A549 (cell line): ENCODE data around the gene MEIS1. TPM values are rescaled to one million over a fixed set of nuclear protein-coding genes. Genes with fewer than 3 reads are reported as not detected.

Experiments used
- ATAC-seq, 2 experiments: fragments of 200-7000 bp in 1 of 2; fragments of >200 bp in 1 of 2; cut with Nextera tagmentation in 1 of 2; cut with Tn5 transposase in 1 of 2; 3 replicates each; pipeline versions ENCODE4 v1.8.0 to v1.9.1; 2018 to 2020; ENCODE audit warnings: mild to moderate bottlenecking in 1 of 2, moderate library complexity in 1 of 2
- CTCF ChIA-PET: fragments of 300-600 bp; sonication (Branson Sonifier 250); formaldehyde crosslinking; extraction: SDS; loops from one replicate; lab custom pipeline; 2021; ENCODE audit warnings: antibody characterized with exemption, inconsistent platforms; lab: Yijun Ruan, JAX
- POLR2A ChIA-PET: fragments of 350-600 bp; formaldehyde crosslinking; extraction: SDS; loops from one replicate; lab custom pipeline; 2021; ENCODE audit warnings: antibody characterized with exemption, inconsistent platforms; lab: Yijun Ruan, JAX
- DNase-seq, 2 experiments: peaks; one replicate each; pipeline versions ENCODE4 v3.0.0 to v3.0.0-alpha.2; 2011 to 2016; ENCODE audit warnings: low read depth in 1 of 2, low spot score in 1 of 2
- FAIRE-seq: peaks from 2 replicates; lab custom pipeline; 2011; peaks lifted over from hg19 to GRCh38; lab: Jason Lieb, UNC
- H3K27ac ChIP-seq, 2 experiments: fragments of >200 bp; sonication (Bioruptor Twin); formaldehyde crosslinking; 3 replicates each; pipeline ENCODE4 v1.5.1; 2016 to 2017
- H3K4me1 ChIP-seq: fragments of >200 bp; sonication (Bioruptor Twin); formaldehyde crosslinking; 3 replicates; pipeline ENCODE4 v1.6.1; 2016
- H3K4me2 ChIP-seq: fragments of >200 bp; sonication (Bioruptor Twin); formaldehyde crosslinking; 3 replicates; pipeline ENCODE4 v1.6.1; 2016
- H3K4me3 ChIP-seq: fragments of >200 bp; sonication (Bioruptor Twin); formaldehyde crosslinking; 3 replicates; pipeline ENCODE4 v1.5.1; 2016
- H3K9me3 ChIP-seq: fragments of >200 bp; sonication (Bioruptor Twin); formaldehyde crosslinking; 3 replicates; pipeline ENCODE4 v1.6.1; 2016
- BHLHE40 ChIP-seq: IDR thresholded peaks from 2 replicates; pipeline ENCODE4 v1.6.1; 2012; ENCODE audit warnings: low read depth, low read length, inconsistent platforms
- CHD2 ChIP-seq: fragments of 150-350 bp; IDR thresholded peaks from 2 replicates; pipeline ENCODE4 v1.6.1; 2014; ENCODE audit warnings: low read length; ENCODE audit not compliant: partially characterized antibody
- EP300 ChIP-seq, 2 experiments: fragments of >200 bp; sonication (Bioruptor Twin); formaldehyde crosslinking; IDR thresholded peaks; 2 replicates in 1 of 2; 3 replicates in 1 of 2; pipeline ENCODE4 v1.6.1; 2016 to 2017
- ESRRA ChIP-seq: fragments of 150-350 bp; IDR thresholded peaks from 2 replicates; pipeline ENCODE4 v1.6.1; 2014; ENCODE audit warnings: mild to moderate bottlenecking, low read length, borderline replicate concordance
- JUNB ChIP-seq: fragments of >200 bp; sonication (Bioruptor Twin); formaldehyde crosslinking; IDR thresholded peaks from 2 replicates; pipeline ENCODE4 v1.6.1; 2016
- MYC ChIP-seq: IDR thresholded peaks from 2 replicates; pipeline ENCODE4 v1.6.1; 2012; ENCODE audit warnings: mild to moderate bottlenecking, inconsistent platforms, low read length, improper control_type of control experiment, borderline replicate concordance
- NFE2L2 ChIP-seq: fragments of 150-350 bp; conservative IDR thresholded peaks from 2 replicates; pipeline ENCODE4 v1.6.1; 2014; ENCODE audit warnings: low read length
- PBX3 ChIP-seq: IDR thresholded peaks from 2 replicates; pipeline ENCODE4 v1.6.1; 2012
- POLR2AphosphoS2 ChIP-seq: conservative IDR thresholded peaks from 2 replicates; pipeline ENCODE4 v1.6.1; 2012; ENCODE audit warnings: low read length, improper control_type of control experiment, inconsistent platforms
- RAD21 ChIP-seq, 2 experiments: fragments of >200 bp in 1 of 2; sonication (Bioruptor Twin) in 1 of 2; formaldehyde crosslinking in 1 of 2; IDR thresholded peaks in 1 of 2; conservative IDR thresholded peaks in 1 of 2; 2 replicates in 1 of 2; 3 replicates in 1 of 2; pipeline ENCODE4 v1.6.1; 2012 to 2018; ENCODE audit warnings: inconsistent platforms in 1 of 2
- RARB ChIP-seq: fragments of 250-450 bp; sonication (Bioruptor Pico); IDR thresholded peaks from 2 replicates; pipeline ENCODE4 v1.8.0; 2021; ENCODE audit warnings: mild to moderate bottlenecking, moderate library complexity
- RCOR1 ChIP-seq: fragments of 150-350 bp; IDR thresholded peaks from 2 replicates; pipeline ENCODE4 v1.6.1; 2014; ENCODE audit warnings: antibody characterized with exemption, low read length, low read depth
- RNF2 ChIP-seq: fragments of 200-600 bp; sonication (generic); IDR thresholded peaks from 2 replicates; pipeline ENCODE4 v1.6.1; 2016; ENCODE audit warnings: low read depth, mild to moderate bottlenecking, antibody characterized with exemption, moderate library complexity, borderline replicate concordance
- SMC3 ChIP-seq: fragments of >200 bp; sonication (Bioruptor Twin); formaldehyde crosslinking; IDR thresholded peaks from 3 replicates; pipeline ENCODE4 v1.6.1; 2018; ENCODE audit warnings: inconsistent platforms
- TP53 ChIP-seq: fragments of 250-450 bp; sonication (Bioruptor Pico); IDR thresholded peaks from 2 replicates; pipeline ENCODE4 v1.5.0; 2021; ENCODE audit warnings: mild to moderate bottlenecking, moderate library complexity
- USF2 ChIP-seq: fragments of 450-650 bp; IDR thresholded peaks from 2 replicates; pipeline ENCODE4 v1.6.1; 2014; ENCODE audit warnings: antibody characterized with exemption
- ZFP36 ChIP-seq: fragments of 450-650 bp; IDR thresholded peaks from 2 replicates; pipeline ENCODE4 v1.6.1; 2014; ENCODE audit warnings: borderline replicate concordance; ENCODE audit not compliant: partially characterized antibody
- ZNF302 ChIP-seq: fragments of 250-450 bp; sonication (Bioruptor Pico); IDR thresholded peaks from 2 replicates; pipeline ENCODE4 v1.9.0; 2021; ENCODE audit warnings: inconsistent platforms, mild to moderate bottlenecking, moderate library complexity
- ZSCAN20 ChIP-seq: fragments of 250-450 bp; sonication (Bioruptor Pico); IDR thresholded peaks from 2 replicates; pipeline ENCODE4 v1.8.0; 2022; ENCODE audit warnings: mild to moderate bottlenecking, moderate library complexity
- WGBS: methylation state at CpG from one replicate; pipeline ENCODE4 v1.1.6; 2017; ENCODE audit errors: missing lambda C conversion rate; 5-methylcytosine and 5-hydroxymethylcytosine counted together
- polyA plus RNA-seq, 4 experiments: library from polyadenylated mRNA; depleted of rRNA in 3 of 4; stranded (reverse); fragments of >200 nt; fragmentation: RNase III in 1 of 4; extraction: RNeasy Plus Mini Kit Qiagen cat#74134 plus additional on column Dnase treatment in 1 of 4; gene quantifications; 2 replicates in 3 of 4; 3 replicates in 1 of 4; pipeline ENCODE4 v1.2.3, GENCODE V29; 2011 to 2017
- TF ChIP-seq, protein P1 (sequence below): fragments of 200-600 bp; sonication (generic); IDR thresholded peaks from 2 replicates; pipeline ENCODE4 v1.6.1; 2016; ENCODE audit warnings: antibody characterized with exemption, mild to moderate bottlenecking, moderate library complexity

MEIS1 gene
- polyA plus RNA-seq, 2 of the 4 experiments (the other 2 are of a cell fraction) = 1.9 to 4.2 TPM

DNA sequence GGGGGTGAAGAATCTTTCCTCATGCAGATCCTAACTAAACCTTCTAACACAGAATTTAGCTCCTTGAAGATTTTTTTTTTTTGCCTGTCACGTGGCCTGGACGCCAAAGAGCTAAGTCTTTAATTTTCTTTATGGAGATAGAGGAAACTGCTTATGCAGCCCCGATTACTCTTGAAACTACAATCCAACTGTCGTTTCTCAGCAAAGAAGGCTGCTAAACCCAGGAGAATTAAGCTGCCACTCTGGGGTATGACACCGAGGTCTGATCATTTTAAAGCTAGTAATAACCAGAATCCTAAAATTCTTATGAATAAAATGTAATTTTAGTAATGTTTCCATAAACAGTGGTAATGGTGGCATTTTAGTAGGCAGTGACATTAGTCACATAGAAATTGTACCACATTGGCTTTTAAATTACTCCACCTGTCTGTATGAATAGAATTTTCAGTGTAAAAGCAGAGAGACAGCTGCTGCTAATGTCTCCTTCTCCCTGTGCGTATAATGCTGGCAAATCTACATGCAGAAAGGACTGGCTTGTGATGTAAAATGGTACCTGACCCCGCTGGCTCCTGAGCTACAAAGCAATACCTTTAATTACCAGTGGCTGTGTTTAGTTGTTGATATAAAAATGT, 86.5 kb downstream of the MEIS1 start:
- Histone ChIP-seq H3K4me2 (no peak overlapping the region), H3K27ac (no peak overlapping the region), H3K9me3 (no peaks in the 10 kb centered on the region), H3K4me1 (0 out of 3 replicates have a peak, but pooled peaks cover 4% of the 10 kb centered on the region)
- 67% methylated on average over 7 of the region's 7 CpGs for WGBS
- ATAC-seq (no peak), FAIRE-seq (no peak)
- CTCF ChIA-PET = interaction anchor here (1.0 to 2.0 kb wide), 2 partner anchors 10 to 26 kb away, joined by 5 to 7 read pairs; no protein-coding TSS in a partner anchor
- POLR2A ChIA-PET = no interaction called here
- no peak for TF ChIP-seq JUNB
- no peak for TF ChIP-seq MYC
- TF ChIP-seq RCOR1 = no peak
- TF ChIP-seq, all 56 proteins: peak for 0
- H3K4me3 ChIP-seq = no peak overlapping the region
- no peak for DNase-seq

DNA sequence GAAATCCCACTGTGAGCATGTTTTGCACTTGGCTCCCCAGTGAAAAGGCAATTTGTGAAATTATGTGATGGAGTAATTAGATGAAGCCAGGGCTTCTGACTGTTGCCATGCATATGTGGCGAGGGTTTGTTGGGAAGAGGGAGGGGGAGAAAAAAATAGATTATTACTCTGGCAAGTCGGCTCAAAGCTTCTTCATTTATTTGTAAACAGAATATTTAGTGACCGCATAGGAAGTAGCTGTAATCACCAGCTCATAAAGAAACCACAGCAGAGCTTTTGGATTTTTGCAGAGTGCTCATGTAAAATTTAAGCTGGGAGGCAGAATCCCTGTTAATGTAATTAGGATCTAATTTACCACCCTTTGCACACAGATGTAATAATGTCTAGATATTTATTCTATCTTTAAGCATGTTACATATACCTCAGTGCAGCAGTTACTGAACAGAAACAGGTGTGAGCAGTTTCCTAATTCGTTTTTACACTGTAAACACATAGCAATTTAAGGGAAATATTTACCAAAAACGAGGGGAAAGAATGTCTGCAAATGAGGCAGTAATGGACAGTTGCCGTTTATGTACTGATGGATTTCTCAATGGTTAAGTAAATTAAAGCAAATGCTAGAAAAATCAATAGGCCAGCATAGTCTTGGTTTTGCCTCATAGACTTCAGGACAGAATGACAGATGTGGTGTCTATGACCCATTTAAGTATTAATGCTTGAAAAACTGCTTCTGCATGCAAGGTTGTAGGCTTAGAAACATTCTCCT, 87.9 kb downstream of the MEIS1 start:
- Histone ChIP-seq H3K27ac (no peak overlapping the region), H3K4me1 (0 out of 3 replicates have a peak, but pooled peaks cover 4% of the 10 kb centered on the region), H3K4me3 (no peak overlapping the region)
- no peak for ATAC-seq
- POLR2A ChIA-PET = no interaction called here
- WGBS = 41% methylated on average over 6 of the region's 6 CpGs
- no peak for TF ChIP-seq RCOR1
- no peak for TF ChIP-seq SMC3
- TF ChIP-seq, protein P1, sequence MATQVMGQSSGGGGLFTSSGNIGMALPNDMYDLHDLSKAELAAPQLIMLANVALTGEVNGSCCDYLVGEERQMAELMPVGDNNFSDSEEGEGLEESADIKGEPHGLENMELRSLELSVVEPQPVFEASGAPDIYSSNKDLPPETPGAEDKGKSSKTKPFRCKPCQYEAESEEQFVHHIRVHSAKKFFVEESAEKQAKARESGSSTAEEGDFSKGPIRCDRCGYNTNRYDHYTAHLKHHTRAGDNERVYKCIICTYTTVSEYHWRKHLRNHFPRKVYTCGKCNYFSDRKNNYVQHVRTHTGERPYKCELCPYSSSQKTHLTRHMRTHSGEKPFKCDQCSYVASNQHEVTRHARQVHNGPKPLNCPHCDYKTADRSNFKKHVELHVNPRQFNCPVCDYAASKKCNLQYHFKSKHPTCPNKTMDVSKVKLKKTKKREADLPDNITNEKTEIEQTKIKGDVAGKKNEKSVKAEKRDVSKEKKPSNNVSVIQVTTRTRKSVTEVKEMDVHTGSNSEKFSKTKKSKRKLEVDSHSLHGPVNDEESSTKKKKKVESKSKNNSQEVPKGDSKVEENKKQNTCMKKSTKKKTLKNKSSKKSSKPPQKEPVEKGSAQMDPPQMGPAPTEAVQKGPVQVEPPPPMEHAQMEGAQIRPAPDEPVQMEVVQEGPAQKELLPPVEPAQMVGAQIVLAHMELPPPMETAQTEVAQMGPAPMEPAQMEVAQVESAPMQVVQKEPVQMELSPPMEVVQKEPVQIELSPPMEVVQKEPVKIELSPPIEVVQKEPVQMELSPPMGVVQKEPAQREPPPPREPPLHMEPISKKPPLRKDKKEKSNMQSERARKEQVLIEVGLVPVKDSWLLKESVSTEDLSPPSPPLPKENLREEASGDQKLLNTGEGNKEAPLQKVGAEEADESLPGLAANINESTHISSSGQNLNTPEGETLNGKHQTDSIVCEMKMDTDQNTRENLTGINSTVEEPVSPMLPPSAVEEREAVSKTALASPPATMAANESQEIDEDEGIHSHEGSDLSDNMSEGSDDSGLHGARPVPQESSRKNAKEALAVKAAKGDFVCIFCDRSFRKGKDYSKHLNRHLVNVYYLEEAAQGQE = no peak
- no peak for TF ChIP-seq EP300 (IDR thresholded peaks at IDR 0.05)
- no peak for TF ChIP-seq NFE2L2
- no peak for TF ChIP-seq ESRRA
- TF ChIP-seq, all 56 proteins: peak for 0
- Histone ChIP-seq H3K4me2 (no peak overlapping the region), H3K9me3 (no peaks in the 10 kb centered on the region)
- DNase-seq (no peak), FAIRE-seq (no peak)
- CTCF ChIA-PET = interaction anchor here (2.0 kb wide), 1 partner anchor 9 kb away, joined by 5 read pairs; no protein-coding TSS in a partner anchor

DNA sequence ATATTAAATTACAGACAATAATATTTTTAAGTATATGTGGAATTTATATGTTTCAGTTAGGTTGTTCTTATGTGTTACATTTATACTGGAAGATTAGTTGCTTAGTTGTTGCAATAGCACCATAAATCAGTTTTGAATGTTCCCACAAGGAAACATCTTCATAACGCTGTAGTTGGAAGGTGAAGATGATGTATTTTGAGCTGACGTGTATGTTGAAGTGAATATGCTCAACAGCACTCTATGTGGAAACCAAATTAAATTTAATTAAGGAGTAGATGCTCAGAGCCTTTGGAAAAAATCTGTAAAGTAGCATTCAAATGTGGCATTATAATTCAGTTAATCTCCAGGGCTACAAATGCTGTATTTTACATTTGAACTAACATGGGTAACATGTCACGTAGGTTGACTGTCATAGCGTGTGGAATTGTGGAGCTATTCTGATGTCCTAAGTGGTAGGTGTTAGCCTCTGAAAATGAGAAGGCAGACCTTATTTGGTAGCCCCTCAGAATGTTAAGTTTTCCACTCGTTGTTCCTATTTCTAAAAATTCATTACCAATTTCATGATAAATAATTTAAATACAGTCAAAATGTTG, 88.5 kb downstream of the MEIS1 start:
- TF ChIP-seq POLR2AphosphoS2 (no peak), ESRRA (no peak), NFE2L2 (no peak), ZNF302 (CRISPR knock-in tag) (no peak), ZSCAN20 (CRISPR knock-in tag) (no peak), ZFP36 (no peak), TP53 (CRISPR knock-in tag) (no peak), RNF2 (no peak), CHD2 (no peak), RARB (CRISPR knock-in tag) (no peak), USF2 (no peak), RAD21 (conservative IDR thresholded peaks at IDR 0.05 in 1 of 2, IDR thresholded peaks at IDR 0.05 in 1 of 2) (no peak), BHLHE40 (no peak), PBX3 (no peak)
- H3K4me2 ChIP-seq = no peak overlapping the region
- ChIA-PET POLR2A (no interaction called here), CTCF (no interaction called here)
- H3K27ac ChIP-seq = no peak overlapping the region
- no peak for FAIRE-seq
- no peaks in the 10 kb centered on the region for H3K9me3 ChIP-seq
- no peak for ATAC-seq
- WGBS = 73% methylated on average over 5 of the region's 5 CpGs
- H3K4me1 ChIP-seq = 0 out of 3 replicates have a peak, but pooled peaks cover 4% of the 10 kb centered on the region
- DNase-seq = no peak
- no peak overlapping the region for H3K4me3 ChIP-seq
